H1 (cell line): Measurements from ENCODE around the gene MRM3. TPM values are rescaled to one million over a fixed set of nuclear protein-coding genes. Genes with fewer than 3 reads are reported as not detected.

Experiments
- ASH2L ChIP-seq: fragments of 200-600, 300-600 bp; sonication (generic); IDR thresholded peaks from one replicate; pipeline ENCODE4 v1.7.1; 2017; ENCODE audit warnings: low read length
- CHD7 ChIP-seq: fragments of 300-600 bp; sonication (generic); IDR thresholded peaks from 2 replicates; pipeline ENCODE4 v1.7.1; 2012; ENCODE audit warnings: low read length, moderate library complexity, mild to moderate bottlenecking, inconsistent platforms; ENCODE audit not compliant: insufficient replicate concordance
- CREB1 ChIP-seq: IDR thresholded peaks from 2 replicates; pipeline ENCODE4 v1.6.1; 2012; ENCODE audit warnings: inconsistent platforms
- EGR1 ChIP-seq: IDR thresholded peaks from 2 replicates; pipeline ENCODE4 v1.6.1; 2011; ENCODE audit warnings: low read depth, low read length, borderline replicate concordance
- JUND ChIP-seq: IDR thresholded peaks from 2 replicates; pipeline ENCODE4 v1.6.1; 2011; ENCODE audit warnings: mild to moderate bottlenecking, improper control_type of control experiment, low read length
- SUZ12 ChIP-seq: fragments of 200-600 bp; sonication (generic); IDR thresholded peaks from 2 replicates; pipeline ENCODE4 v1.6.1; 2012; ENCODE audit warnings: mild to moderate bottlenecking, inconsistent platforms, low read length, moderate library complexity, mixed read lengths
- polyA plus RNA-seq, 7 experiments: library from polyadenylated mRNA; depleted of rRNA in 3 of 7; stranded (reverse) in 5 of 7; unstranded in 2 of 7; fragments of >200 nt in 5 of 7; fragments of 200-250 nt in 2 of 7; gene quantifications; 1 replicate in 5 of 7; 2 replicates in 1 of 7; 4 replicates in 1 of 7; pipeline versions ENCODE4 v1.2.1 to v1.2.3, GENCODE V29; 2011 to 2013; ENCODE audit warnings: missing spikeins in 2 of 7, mixed read lengths in 2 of 7
- total RNA-seq: library from RNA; stranded (reverse); fragmentation: NEBNext Ultra II Directional; extraction: Animal tissue kit (Norgen Biotek cat#: 25700); gene quantifications from 2 replicates; pipeline ENCODE4 v1.2.1, GENCODE V29; 2021

MRM3 gene
- total and polyA plus RNA-seq, 2 of the 8 experiments (the other 6 are each of a cell fraction or from before 2014, with no cell fraction given) = 10.1 to 20.8 TPM

- TF ChIP-seq CHD7 = no peak
- TF ChIP-seq ASH2L = no peak
- TF ChIP-seq JUND = no peak
- TF ChIP-seq CREB1 = no peak
- TF ChIP-seq EGR1 = no peak
- TF ChIP-seq SUZ12 = no peak
Measured at GRCh38 chr17:796609-797008, 14.5 kb downstream of the MRM3 start (continued).
